K562 (cell line): ENCODE data around the gene PPP1CA. TPM values are rescaled to one million over a fixed set of nuclear protein-coding genes. Genes with fewer than 3 reads are reported as not detected.

ENCODE experiments used
- ATAC-seq: fragments of 200-7000 bp; cut with Tn5 transposase; 3 replicates; pipeline ENCODE4 v1.9.1; 2020; ENCODE audit warnings: moderate library complexity
- BruUV-seq: library from RNA; stranded (reverse); fragments of 400-500 nt; replicated peaks from 2 replicates; lab custom pipeline; 2021; lab: Mats Ljungman, UMichigan
- CTCF ChIA-PET: fragments of 300-600 bp; formaldehyde crosslinking; extraction: SDS; loops from one replicate; lab custom pipeline; 2021; ENCODE audit warnings: low intra/inter-chr PET ratio; lab: Yijun Ruan, JAX
- POLR2A ChIA-PET: fragments of 300-600, 350-650 bp; sonication (Branson Sonifier 250); formaldehyde crosslinking; extraction: SDS; loops from one replicate; lab custom pipeline; 2021; ENCODE audit warnings: antibody characterized with exemption, inconsistent platforms; lab: Yijun Ruan, JAX
- DNase-seq, 4 experiments: peaks; one replicate each; pipeline versions ENCODE4 v3.0.0 to v3.0.0-alpha.2; 2011 to 2018; ENCODE audit warnings: low spot score in 3 of 4, mixed read lengths in 3 of 4; ENCODE audit errors: extremely low read depth in 1 of 4
- FAIRE-seq: peaks from 2 replicates; lab custom pipeline; 2011; peaks lifted over from hg19 to GRCh38; lab: Jason Lieb, UNC
- H2AFZ ChIP-seq: 2 replicates; pipeline ENCODE4 v1.6.0; 2011; ENCODE audit warnings: low read depth, low read length, control low read depth, inconsistent platforms
- H3K27ac ChIP-seq: fragments of 200-600 bp; 3 replicates; pipeline ENCODE4 v1.8.0; 2011; ENCODE audit warnings: low read depth, mild to moderate bottlenecking, control low read depth, inconsistent platforms, low read length, moderate library complexity, mixed read lengths; ENCODE audit errors: extremely low read depth
- H3K27me3 ChIP-seq, 2 experiments: fragments of 300-600 bp in 1 of 2; 2 replicates in 1 of 2; 3 replicates in 1 of 2; pipeline versions ENCODE4 v1.6.0 to v1.8.0; 2011; ENCODE audit warnings: inconsistent platforms in 2 of 2, low read length in 2 of 2, mild to moderate bottlenecking in 1 of 2, mixed read lengths in 1 of 2, moderate library complexity in 1 of 2; ENCODE audit not compliant: control insufficient read depth in 2 of 2, insufficient read depth in 2 of 2
- H3K36me3 ChIP-seq: fragments of 300-600 bp; 3 replicates; pipeline ENCODE4 v1.8.0; 2011; ENCODE audit warnings: mild to moderate bottlenecking, low read length, inconsistent platforms; ENCODE audit not compliant: control insufficient read depth, insufficient read depth
- H3K4me1 ChIP-seq, 2 experiments: fragments of 200-600 bp in 1 of 2; replicated peaks in 1 of 2; 2 replicates in 1 of 2; 3 replicates in 1 of 2; pipeline versions ENCODE4 v1.5.1 to v1.8.0; 2011; ENCODE audit warnings: inconsistent platforms in 2 of 2, low read length in 2 of 2, mild to moderate bottlenecking in 1 of 2, mixed read lengths in 1 of 2, moderate library complexity in 1 of 2; ENCODE audit not compliant: control insufficient read depth in 2 of 2, insufficient read depth in 2 of 2
- H3K4me2 ChIP-seq: 2 replicates; pipeline ENCODE4 v1.6.1; 2011; ENCODE audit warnings: low read length, control low read depth, inconsistent platforms, mixed read lengths; ENCODE audit not compliant: insufficient read depth
- H3K4me3 ChIP-seq: fragments of 200-600 bp; sonication (generic), shearing (Covaris generic); 2 replicates; pipeline ENCODE4 v1.5.1; 2016; ENCODE audit warnings: control low read depth, inconsistent platforms
- H3K79me2 ChIP-seq: fragments of 200-600 bp; 3 replicates; pipeline ENCODE4 v1.8.0; 2011; ENCODE audit warnings: low read length, inconsistent platforms; ENCODE audit not compliant: control insufficient read depth, insufficient read depth
- H3K9ac ChIP-seq, 2 experiments: 2 replicates each; pipeline versions ENCODE4 v1.6.0 to v1.6.1; 2011; ENCODE audit warnings: low read depth in 2 of 2, low read length in 2 of 2, control low read depth in 1 of 2, inconsistent platforms in 1 of 2, mild to moderate bottlenecking in 1 of 2, mixed read lengths in 1 of 2; ENCODE audit not compliant: insufficient read depth in 1 of 2
- H3K9me1 ChIP-seq: one replicate; pipeline ENCODE4 v1.6.0; 2011; ENCODE audit warnings: inconsistent platforms, mild to moderate bottlenecking, low read length, moderate library complexity; ENCODE audit not compliant: control insufficient read depth, insufficient read depth
- H3K9me3 ChIP-seq: replicated peaks from 2 replicates; pipeline ENCODE4 v1.5.1; 2011; ENCODE audit warnings: low read depth, low read length, inconsistent platforms; ENCODE audit not compliant: control insufficient read depth, insufficient read depth
- H4K20me1 ChIP-seq: replicated peaks from 2 replicates; pipeline ENCODE4 v1.6.1; 2011; ENCODE audit warnings: low read length, inconsistent platforms, mixed read lengths; ENCODE audit not compliant: control insufficient read depth, insufficient read depth
- HMBOX1 ChIP-seq: sonication (generic); IDR thresholded peaks from 2 replicates; pipeline ENCODE4 v1.6.1; 2016
- ID3 ChIP-seq, 2 experiments: fragments of 250-450 bp in 1 of 2; fragments of 450-650 bp in 1 of 2; sonication (Bioruptor Pico) in 1 of 2; IDR thresholded peaks; 2 replicates each; pipeline versions ENCODE4 v1.6.1 to v1.8.0; 2016 to 2021; ENCODE audit warnings: mild to moderate bottlenecking in 2 of 2, moderate library complexity in 2 of 2, missing compliant biosample characterization in 1 of 2, missing genetic modification characterization in 1 of 2
- PTRF ChIP-seq: fragments of 450-650 bp; IDR thresholded peaks from 2 replicates; pipeline ENCODE4 v1.6.1; 2016; ENCODE audit warnings: mild to moderate bottlenecking, missing genetic modification characterization, missing compliant biosample characterization
- SIN3B ChIP-seq: fragments of 450-650 bp; IDR thresholded peaks from 2 replicates; pipeline ENCODE4 v1.6.1; 2017; ENCODE audit warnings: low read depth, mild to moderate bottlenecking, moderate library complexity
- TEAD2 ChIP-seq: fragments of 450-650 bp; IDR thresholded peaks from 2 replicates; pipeline ENCODE4 v1.6.1; 2016; ENCODE audit warnings: missing genetic modification characterization, control low read depth, missing compliant biosample characterization
- ZNF76 ChIP-seq: fragments of 250-450 bp; sonication (Bioruptor Pico); IDR thresholded peaks from 2 replicates; pipeline ENCODE4 v1.4.0; 2020; ENCODE audit warnings: mild to moderate bottlenecking, moderate library complexity, borderline replicate concordance
- WGBS: fragments of 100-300 bp; shearing (Covaris generic); methylation state at CpG from one replicate; pipeline ENCODE4 v1.1.6; 2016; ENCODE audit warnings: low coverage, mixed read lengths; ENCODE audit not compliant: insufficient coverage; ENCODE audit errors: missing lambda C conversion rate; 5-methylcytosine and 5-hydroxymethylcytosine counted together
- in situ Hi-C: fragments of 300-500 bp; cut with MboI; formaldehyde crosslinking; loops from 4 replicates; pipeline ENCODE4 v1.15.0; 2018; ENCODE audit warnings: inconsistent platforms, mixed read lengths
- intact Hi-C: fragments of 100-400 bp; cut with micrococcal nuclease; formaldehyde crosslinking; loops from 2 replicates; pipeline ENCODE4 v1.14.2; 2022
- polyA plus RNA-seq, 8 experiments: library from polyadenylated mRNA; depleted of rRNA in 4 of 8; stranded (reverse) in 5 of 8; unstranded in 3 of 8; fragments of >200 nt; fragmentation: Nextera tagmentation in 2 of 8; fragmentation: Illumina TruSeq in 1 of 8; extraction: Ambion mirVana in 2 of 8; extraction: Trizol in 1 of 8; gene quantifications; 2 replicates each; pipeline versions ENCODE4 v1.2.1 to v1.2.3, GENCODE V29; 2011 to 2014; ENCODE audit warnings: inconsistent platforms in 1 of 8, missing spikeins in 1 of 8
- total RNA-seq, 7 experiments: library from RNA; depleted of rRNA in 6 of 7; stranded (reverse); fragments of >200 nt in 6 of 7; fragmentation: Illumina TruSeq in 2 of 7; extraction: Trizol in 2 of 7; gene quantifications; 2 replicates each; pipeline versions ENCODE4 v1.2.1 to v1.2.3, GENCODE V29; 2011 to 2021; ENCODE audit warnings: low replicate concordance in 1 of 7

Gene PPP1CA
- total and polyA plus RNA-seq, 9 of the 15 experiments (the other 6 are each of a cell fraction or from before 2014, with no cell fraction given), result 18.2 to 242 (median 188) TPM

- H3K9me1 ChIP-seq, result no peaks in the 10 kb centered on the region
- no peak overlapping the region for H2AFZ ChIP-seq
- ChIA-PET CTCF (no interaction called here), POLR2A (interaction anchor here (0.6 to 1.4 kb wide), 6 partner anchors 10 to 85 kb away, joined by 3 to 5 read pairs (median 4); partner anchors contain the start of gene PPP1CA)
- peaks cover 36% of the 10 kb centered on the region; the same call in 2 of the 3 replicates for H3K79me2 ChIP-seq
- in situ Hi-C loops, result no loop called here
- no peak for TF ChIP-seq HMBOX1
- TF ChIP-seq SIN3B, result no peak
- TF ChIP-seq ID3 (CRISPR knock-in tag; IDR thresholded peaks at IDR 0.05), result no peak
- no peak for TF ChIP-seq ID3 (tag; IDR thresholded peaks at IDR 0.05)
- TF ChIP-seq TEAD2, result no peak
- no peak for TF ChIP-seq PTRF
- no peak for TF ChIP-seq ZNF76 (CRISPR knock-in tag)
- no peak overlapping the region for H3K4me2 ChIP-seq
- no peak for ATAC-seq
- H3K27me3 ChIP-seq, result no peaks in the 10 kb centered on the region
- FAIRE-seq, result peak; percentile 26
- H3K4me3 ChIP-seq, result no peak overlapping the region
- H3K9ac ChIP-seq, result peak overlapping the region in 1 of 2 experiments; percentile 73; a peak in 1 of 4 replicates
- peak overlapping the region; percentile 24; the same call in 1 of the 3 replicates for H3K27ac ChIP-seq
- DNase-seq, result no peak
- intact Hi-C loops, result no loop called here
- no peaks in the 10 kb centered on the region for H3K9me3 ChIP-seq
- H4K20me1 ChIP-seq, result no peaks in the 10 kb centered on the region
- H3K36me3 ChIP-seq, result peaks cover 4% of the 10 kb centered on the region; the same call in 1 of the 3 replicates
- BruUV-seq, result no TSS peak
- 91% methylated on average over 8 of the region's 8 CpGs for WGBS
- peaks cover 33 to 73% of the 10 kb centered on the region in 2 experiments for H3K4me1 ChIP-seq
Measured at GRCh38 chr11:67369275-67369674, 32.4 kb downstream of the PPP1CA start.
